ENCODE measurements around the gene HBA1.

DNA sequence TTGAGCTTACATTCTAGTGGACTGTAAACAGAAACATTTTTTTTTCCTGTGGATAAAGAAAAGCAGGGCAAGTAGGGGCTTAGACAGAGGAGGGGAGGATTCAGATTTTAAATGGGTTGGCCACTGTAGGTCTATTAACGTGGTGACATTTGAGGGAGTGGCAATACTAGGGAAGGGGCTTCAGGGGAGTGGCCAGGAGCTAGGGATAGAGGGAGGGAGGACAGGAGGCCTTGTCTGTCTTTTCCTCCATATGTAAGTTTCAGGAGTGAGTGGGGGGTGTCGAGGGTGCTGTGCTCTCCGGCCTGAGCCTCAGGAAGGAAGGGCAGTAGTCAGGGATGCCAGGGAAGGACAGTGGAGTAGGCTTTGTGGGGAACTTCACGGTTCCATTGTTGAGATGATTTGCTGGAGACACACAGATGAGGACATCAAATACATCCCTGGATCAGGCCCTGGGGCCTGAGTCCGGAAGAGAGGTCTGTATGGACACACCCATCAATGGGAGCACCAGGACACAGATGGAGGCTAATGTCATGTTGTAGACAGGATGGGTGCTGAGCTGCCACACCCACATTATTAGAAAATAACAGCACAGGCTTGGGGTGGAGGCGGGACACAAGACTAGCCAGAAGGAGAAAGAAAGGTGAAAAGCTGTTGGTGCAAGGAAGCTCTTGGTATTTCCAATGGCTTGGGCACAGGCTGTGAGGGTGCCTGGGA is 17.2 kb upstream of the HBA1 start:
- TF ChIP-seq, protein P1, sequence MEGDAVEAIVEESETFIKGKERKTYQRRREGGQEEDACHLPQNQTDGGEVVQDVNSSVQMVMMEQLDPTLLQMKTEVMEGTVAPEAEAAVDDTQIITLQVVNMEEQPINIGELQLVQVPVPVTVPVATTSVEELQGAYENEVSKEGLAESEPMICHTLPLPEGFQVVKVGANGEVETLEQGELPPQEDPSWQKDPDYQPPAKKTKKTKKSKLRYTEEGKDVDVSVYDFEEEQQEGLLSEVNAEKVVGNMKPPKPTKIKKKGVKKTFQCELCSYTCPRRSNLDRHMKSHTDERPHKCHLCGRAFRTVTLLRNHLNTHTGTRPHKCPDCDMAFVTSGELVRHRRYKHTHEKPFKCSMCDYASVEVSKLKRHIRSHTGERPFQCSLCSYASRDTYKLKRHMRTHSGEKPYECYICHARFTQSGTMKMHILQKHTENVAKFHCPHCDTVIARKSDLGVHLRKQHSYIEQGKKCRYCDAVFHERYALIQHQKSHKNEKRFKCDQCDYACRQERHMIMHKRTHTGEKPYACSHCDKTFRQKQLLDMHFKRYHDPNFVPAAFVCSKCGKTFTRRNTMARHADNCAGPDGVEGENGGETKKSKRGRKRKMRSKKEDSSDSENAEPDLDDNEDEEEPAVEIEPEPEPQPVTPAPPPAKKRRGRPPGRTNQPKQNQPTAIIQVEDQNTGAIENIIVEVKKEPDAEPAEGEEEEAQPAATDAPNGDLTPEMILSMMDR (conservative IDR thresholded peaks at IDR 0.05): no peak
- no peak for TF ChIP-seq ZFX (IDR thresholded peaks at IDR 0.05)

Data from C4-2B (cell line).